PC-3 (cell line): ENCODE measurements around the gene NRSN2. TPM values are rescaled to one million over a fixed set of nuclear protein-coding genes. Genes with fewer than 3 reads are reported as not detected.

ENCODE experiments used
- ATAC-seq: fragments of 200-7000 bp; cut with Tn5 transposase; 2 replicates; pipeline ENCODE4 v1.9.1; 2020; ENCODE audit warnings: mild to moderate bottlenecking, moderate library complexity
- BruUV-seq: library from RNA; stranded (reverse); fragments of 400-500 nt; replicated peaks from 2 replicates; lab custom pipeline; 2021; lab: Mats Ljungman, UMichigan
- CTCF ChIA-PET: fragments of 300-600 bp; sonication (Branson Sonifier 250); formaldehyde crosslinking; loops from one replicate; lab custom pipeline; 2022; ENCODE audit warnings: antibody characterized with exemption; lab: Charles Lee
- POLR2A ChIA-PET: fragments of 300-600 bp; sonication (Branson Sonifier 250); formaldehyde crosslinking; loops from one replicate; lab custom pipeline; 2022; ENCODE audit warnings: antibody characterized with exemption; ENCODE audit not compliant: unreplicated experiment; lab: Charles Lee
- DNase-seq: peaks from one replicate; pipeline ENCODE4 v3.0.0-alpha.2; 2015
- H2AFZ ChIP-seq: fragments of 300-600 bp; sonication (generic); 2 replicates; pipeline ENCODE4 v1.6.0; 2016; ENCODE audit warnings: antibody characterized with exemption, low read length
- H3F3A ChIP-seq: fragments of 300-600 bp; sonication (generic); one replicate; pipeline ENCODE4 v1.6.0; 2017; ENCODE audit warnings: antibody characterized with exemption, low read length, control low read depth, mild to moderate bottlenecking; ENCODE audit not compliant: unreplicated experiment
- H3K27ac ChIP-seq: fragments of 300-600 bp; sonication (generic); 2 replicates; pipeline ENCODE4 v1.5.1; 2016; ENCODE audit warnings: mild to moderate bottlenecking, low read length
- H3K27me3 ChIP-seq: fragments of 300-600 bp; sonication (generic); 2 replicates; pipeline ENCODE4 v1.6.1; 2016; ENCODE audit warnings: low read length, mixed read lengths
- H3K36me3 ChIP-seq: fragments of 300-600 bp; sonication (generic); 2 replicates; pipeline ENCODE4 v1.6.1; 2016; ENCODE audit warnings: low read depth, mixed run types, low read length, mixed read lengths
- H3K4me1 ChIP-seq: fragments of 300-600 bp; sonication (generic); 2 replicates; pipeline ENCODE4 v1.5.1; 2016; ENCODE audit warnings: low read length; ENCODE audit not compliant: insufficient read depth
- H3K4me2 ChIP-seq: fragments of 300-600 bp; sonication (generic); 2 replicates; pipeline ENCODE4 v1.6.0; 2016; ENCODE audit warnings: low read length
- H3K4me3 ChIP-seq: fragments of 300-600 bp; sonication (generic); 2 replicates; pipeline ENCODE4 v1.5.1; 2016; ENCODE audit warnings: mild to moderate bottlenecking, low read length, mixed read lengths
- H3K79me2 ChIP-seq: fragments of 300-600 bp; sonication (generic); 2 replicates; pipeline ENCODE4 v1.6.1; 2017; ENCODE audit warnings: low read length, mixed read lengths
- H3K9ac ChIP-seq: fragments of 300-600 bp; sonication (generic); 2 replicates; pipeline ENCODE4 v1.6.0; 2016; ENCODE audit warnings: mild to moderate bottlenecking, low read length
- H3K9me2 ChIP-seq: fragments of 300-600 bp; sonication (generic); replicated peaks from 2 replicates; pipeline ENCODE4 v1.6.1; 2016; ENCODE audit warnings: mixed run types, low read length, mixed read lengths
- H3K9me3 ChIP-seq: fragments of 300-600 bp; sonication (generic); 2 replicates; pipeline ENCODE4 v1.6.1; 2016; ENCODE audit warnings: low read length, mixed read lengths
- H4K20me1 ChIP-seq: fragments of 300-600 bp; sonication (generic); 2 replicates; pipeline ENCODE4 v1.6.1; 2016; ENCODE audit warnings: low read length, mixed read lengths
- CTCF ChIP-seq: fragments of 300-600 bp; sonication (generic); conservative IDR thresholded peaks from 2 replicates; pipeline ENCODE4 v1.5.1; 2017; ENCODE audit warnings: antibody characterized with exemption, low read depth, mild to moderate bottlenecking, low read length
- EZH2 ChIP-seq: fragments of 300-600 bp; sonication (generic); IDR thresholded peaks from one replicate; pipeline ENCODE4 v1.6.1; 2017; ENCODE audit warnings: antibody characterized with exemption, mild to moderate bottlenecking, low read length; ENCODE audit not compliant: unreplicated experiment
- EZH2phosphoT487 ChIP-seq: fragments of 300-600 bp; sonication (generic); IDR thresholded peaks from 2 replicates; pipeline ENCODE4 v1.6.1; 2018; ENCODE audit warnings: mild to moderate bottlenecking, antibody characterized with exemption, low read length, borderline replicate concordance
- intact Hi-C: fragments of 100-400 bp; cut with micrococcal nuclease; formaldehyde crosslinking; loops from 2 replicates; pipeline ENCODE4 v1.9.0; 2023
- total RNA-seq: library from RNA; depleted of rRNA; stranded (reverse); fragments of >200 nt; gene quantifications from 2 replicates; pipeline ENCODE4 v1.2.3, GENCODE V29; 2014

NRSN2 gene
- total RNA-seq, 1 experiment from 2014 or later = 50.7 TPM

- DNase-seq (no peak), ATAC-seq (no peak)
- Histone ChIP-seq H3K27me3 (no peaks in the 10 kb centered on the region), H3K27ac (peak overlapping the region; percentile 92; the same call in 1 of the 2 replicates), H3K4me1 (peaks cover 86% of the 10 kb centered on the region), H3K4me3 (no peak overlapping the region), H3K36me3 (no peaks in the 10 kb centered on the region), H3K9me2 (no peaks in the 10 kb centered on the region), H4K20me1 (no peaks in the 10 kb centered on the region), H3K4me2 (no peak overlapping the region), H3K79me2 (peaks cover 5% of the 10 kb centered on the region; the same call in 1 of the 2 replicates), H2AFZ (no peak overlapping the region), H3K9me3 (no peaks in the 10 kb centered on the region), H3K9ac (no peak overlapping the region), H3F3A (peaks cover 4% of the 10 kb centered on the region)
- intact Hi-C loops = no loop called here
- TF ChIP-seq EZH2phosphoT487 = no peak
- no peak for TF ChIP-seq CTCF
- TF ChIP-seq EZH2 = no peak
- CTCF ChIA-PET = interaction anchor here (0.6 kb wide), 1 partner anchor 31 kb away, joined by 3 read pairs; no protein-coding TSS in a partner anchor
- POLR2A ChIA-PET = no interaction called here
- BruUV-seq = no TSS peak
These were observed 22.0 kb downstream of the NRSN2 start for GRCh38 chr20:368915-369314.

GRCh38 chr20:370151-370600, 23.3 kb downstream of the NRSN2 start:
- Histone ChIP-seq H3K4me1 (peaks cover 74% of the 10 kb centered on the region), H3K9me2 (no peaks in the 10 kb centered on the region), H3F3A (no peaks in the 10 kb centered on the region), H3K4me3 (peak overlapping the region; percentile 24; the same call in 1 of the 2 replicates), H3K9ac (peak overlapping the region; percentile 51), H2AFZ (0 out of 2 replicates have a peak overlapping the region, but pooled peaks have one; percentile 7), H3K79me2 (no peaks in the 10 kb centered on the region), H3K27me3 (no peaks in the 10 kb centered on the region), H3K4me2 (peak overlapping the region; percentile 65), H3K27ac (peak overlapping the region; percentile 92), H3K9me3 (no peaks in the 10 kb centered on the region), H4K20me1 (no peaks in the 10 kb centered on the region), H3K36me3 (no peaks in the 10 kb centered on the region)
- no peak for TF ChIP-seq CTCF
- TF ChIP-seq EZH2phosphoT487 = no peak
- no peak for TF ChIP-seq EZH2
- intact Hi-C loops = loop anchor here (1.0 kb wide), 1 partner anchor 8 kb away; no protein-coding TSS in a partner anchor
- ATAC-seq (peak; percentile 39), DNase-seq (peak; percentile 94)
- CTCF ChIA-PET = no interaction called here
- no TSS peak for BruUV-seq
- POLR2A ChIA-PET = interaction anchor here (0.7 kb wide), 1 partner anchor 23 kb away, joined by 4 read pairs; no protein-coding TSS in a partner anchor
